Spleen (tissue), 11 donors: ENCODE measurements around the gene CD68. TPM values are rescaled to one million over a fixed set of nuclear protein-coding genes. Genes with fewer than 3 reads are reported as not detected.
A peak's percentile ranks its signal among the peaks of the same experiment; 100 is the strongest.

Experiments
- DNase-seq: peaks from one replicate; pipeline ENCODE4 v3.0.0-alpha.2; 2020
- H3K27ac ChIP-seq, 8 donors: fragments of 200-600 bp; sonication (generic) in 7 of 8; 1 replicate in 4 of 8; 2 replicates in 4 of 8; pipeline versions ENCODE4 v1.5.0 to v1.8.0; 2016 to 2021; ENCODE audit warnings: inconsistent platforms in 4 of 8, mild to moderate bottlenecking in 4 of 8, moderate library complexity in 1 of 8
- H3K27me3 ChIP-seq, 7 donors: fragments of 200-600 bp; sonication (generic) in 6 of 7; replicated peaks in 1 of 7; 1 replicate in 4 of 7; 2 replicates in 3 of 7; pipeline versions ENCODE4 v1.5.0 to v1.8.0; 2016 to 2021; ENCODE audit warnings: inconsistent platforms in 3 of 7, mild to moderate bottlenecking in 1 of 7
- H3K36me3 ChIP-seq, 6 donors: fragments of 200-600 bp; sonication (generic) in 5 of 6; 1 replicate in 4 of 6; 2 replicates in 2 of 6; pipeline versions ENCODE4 v1.5.0 to v1.8.0; 2016 to 2021; ENCODE audit warnings: inconsistent platforms in 2 of 6
- H3K4me1 ChIP-seq, 6 donors: fragments of 200-600 bp; sonication (generic) in 5 of 6; 1 replicate in 3 of 6; 2 replicates in 3 of 6; pipeline versions ENCODE4 v1.5.0 to v1.8.0; 2016 to 2021; ENCODE audit warnings: inconsistent platforms in 3 of 6
- H3K4me3 ChIP-seq, 8 donors: fragments of 200-600 bp; sonication (generic) in 7 of 8; 1 replicate in 4 of 8; 2 replicates in 4 of 8; pipeline versions ENCODE4 v1.5.0 to v1.8.0; 2016 to 2021; ENCODE audit warnings: inconsistent platforms in 4 of 8, mild to moderate bottlenecking in 4 of 8, moderate library complexity in 2 of 8
- H3K9me3 ChIP-seq, 8 donors: fragments of 200-600 bp; sonication (generic) in 7 of 8; 1 replicate in 4 of 8; 2 replicates in 4 of 8; pipeline versions ENCODE4 v1.5.0 to v1.8.0; 2016 to 2021; ENCODE audit warnings: inconsistent platforms in 4 of 8
- CTCF ChIP-seq, 11 experiments: fragments of 200-600 bp in 7 of 11; fragments of 450-650 bp in 4 of 11; sonication (generic) in 4 of 11; IDR thresholded peaks in 8 of 11; conservative IDR thresholded peaks in 3 of 11; 1 replicate in 7 of 11; 2 replicates in 4 of 11; pipeline versions ENCODE4 v1.4.0 to v1.8.0; 2016 to 2021; ENCODE audit warnings: antibody characterized with exemption in 11 of 11, inconsistent platforms in 4 of 11, mild to moderate bottlenecking in 1 of 11
- POLR2A ChIP-seq, 3 donors: fragments of 450-650 bp; IDR thresholded peaks; one replicate each; pipeline ENCODE4 v1.5.1; 2017; ENCODE audit warnings: antibody characterized with exemption in 3 of 3, mild to moderate bottlenecking in 1 of 3
- POLR2AphosphoS5 ChIP-seq, 3 donors: sonication (generic); formaldehyde crosslinking; IDR thresholded peaks; one replicate each; pipeline ENCODE4 v1.5.1; 2017; ENCODE audit warnings: antibody characterized with exemption in 3 of 3
- WGBS, 5 donors: extraction: QIAGEN DNeasy Blood & Tissue Kit in 3 of 5; methylation state at CpG; one replicate each; pipeline versions ENCODE4 v1.1.5 to v1.1.7; 2013 to 2018; 5-methylcytosine and 5-hydroxymethylcytosine counted together
- intact Hi-C: fragments of 100-400 bp; cut with DNase I; formaldehyde crosslinking; loops from one replicate; pipeline ENCODE4 v1.15.0; 2023; ENCODE audit warnings: low total_unique reads
- polyA plus RNA-seq, 3 donors: library from polyadenylated mRNA; stranded (reverse); fragments of 200-250 nt; gene quantifications; one replicate each; pipeline ENCODE4 v1.2.1, GENCODE V29; 2013
- total RNA-seq, 7 donors: library from RNA; depleted of rRNA in 3 of 7; stranded (reverse); fragments of >200 nt in 3 of 7; fragmentation: NEBNext Ultra II Directional in 4 of 7; extraction: Animal tissue kit (Norgen Biotek cat#: 25700) in 4 of 7; gene quantifications; one replicate each; pipeline versions ENCODE4 v1.1.0 to v1.2.1, GENCODE V29; 2016 to 2021
- donor health status: healthy with polysubstance abuse.
- donor health status: DM: no; HTN: no; CAD: no; lungs with moderate emphysema.
- donor health status: DM: no; HTN: no; CAD: no.
- donor health status: Bipolar disorder and iron deficiency.
- donor health status: healthy.
- donor health status: DM: no; HTN: no; CAD: no.
- donor health status: DM: yes; HTN: yes; CAD: no.

Gene CD68
- total and polyA plus RNA-seq, 10 donors: 52.5 to 387 (median 223) TPM

- Histone ChIP-seq H3K27ac (peak overlapping the region in 5 of 8 donors; percentile 71 to 96 (median 91)), H3K4me1 (peaks cover 16 to 90% (median 59%) of the 10 kb centered on the region in 6 donors), H3K27me3 (no peaks in the 10 kb centered on the region), H3K9me3 (no peaks in the 10 kb centered on the region), H3K36me3 (peaks cover 0 to 27% (median 0%) of the 10 kb centered on the region in 6 donors), H3K4me3 (no peak overlapping the region)
- TF ChIP-seq POLR2A (IDR thresholded peaks at IDR 0.05) (no peak), CTCF (IDR thresholded peaks at IDR 0.05 in 8 of 11, conservative IDR thresholded peaks at IDR 0.05 in 3 of 11) (no peak), POLR2AphosphoS5 (IDR thresholded peaks at IDR 0.05) (no peak)
- intact Hi-C loops: no loop called here
- WGBS, 5 donors: 74 to 87% (median 80%) methylated on average over 4 of the region's 4 CpGs
- no peak for DNase-seq
Observed at GRCh38 chr17:7551396-7551795, 28.0 kb upstream of the CD68 start.

DNA sequence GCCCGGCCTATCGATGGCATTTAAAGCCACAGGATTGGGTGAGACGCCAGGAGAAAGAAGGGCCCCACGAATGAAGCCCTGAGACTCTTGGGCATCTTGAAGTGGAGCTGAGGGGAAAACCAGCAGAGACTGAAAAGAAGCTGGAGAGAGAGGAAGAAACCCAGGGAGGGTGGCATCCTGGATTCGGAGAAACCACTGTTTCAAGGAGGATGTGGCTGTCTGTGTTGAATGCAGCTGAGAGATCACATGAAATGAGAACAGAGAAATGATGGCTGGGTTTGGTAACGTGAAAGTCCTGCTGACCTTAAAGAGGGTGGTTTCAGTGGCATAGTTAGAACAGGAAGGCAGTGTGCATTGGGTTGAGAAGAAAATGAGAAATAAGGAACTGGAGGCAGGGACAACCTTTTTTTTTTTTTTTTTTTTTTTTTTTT is 26.8 kb upstream of the CD68 start:
- H3K27ac ChIP-seq: peak overlapping the region; percentile 44 to 96 (median 81)
- peak; percentile 45 for DNase-seq
- intact Hi-C loops: no loop called here
- peaks cover 17 to 98% (median 64%) of the 10 kb centered on the region in 6 donors for H3K4me1 ChIP-seq
- H3K36me3 ChIP-seq: peaks cover 0 to 38% (median 0%) of the 10 kb centered on the region in 6 donors
- H3K4me3 ChIP-seq: peak overlapping the region in 1 of 8 donors; percentile 19
- peak in 1 of 3 donors; percentile 10 for TF ChIP-seq POLR2A (IDR thresholded peaks at IDR 0.05)
- peak in 1 of 3 donors; percentile 82 for TF ChIP-seq POLR2AphosphoS5 (IDR thresholded peaks at IDR 0.05)
- TF ChIP-seq CTCF (IDR thresholded peaks at IDR 0.05 in 8 of 11, conservative IDR thresholded peaks at IDR 0.05 in 3 of 11): no peak
- no peaks in the 10 kb centered on the region for H3K27me3 ChIP-seq
- no peaks in the 10 kb centered on the region for H3K9me3 ChIP-seq
- 22 to 51% (median 30%) methylated on average over 6 of the region's 6 CpGs for WGBS, 5 donors

GRCh38 chr17:7553356-7553755 is 26.1 kb upstream of the CD68 start:
- WGBS, 5 donors: 84 to 95% (median 91%) methylated on average over 1 of the region's 1 CpG

More at GRCh38 chr17:7553356-7553755, 26.1 kb upstream of the CD68 start:
- DNase-seq: no peak
- no peak for TF ChIP-seq POLR2A (IDR thresholded peaks at IDR 0.05)
- TF ChIP-seq POLR2AphosphoS5 (IDR thresholded peaks at IDR 0.05): no peak
- no peak for TF ChIP-seq CTCF (IDR thresholded peaks at IDR 0.05 in 8 of 11, conservative IDR thresholded peaks at IDR 0.05 in 3 of 11)
- H3K9me3 ChIP-seq: no peaks in the 10 kb centered on the region
- H3K36me3 ChIP-seq: peaks cover 0 to 38% (median 0%) of the 10 kb centered on the region in 6 donors
- H3K27me3 ChIP-seq: no peaks in the 10 kb centered on the region
- intact Hi-C loops: no loop called here
- peak overlapping the region in 1 of 8 donors; percentile 34 for H3K4me3 ChIP-seq
- peaks cover 11 to 98% (median 65%) of the 10 kb centered on the region in 6 donors for H3K4me1 ChIP-seq
- H3K27ac ChIP-seq: peak overlapping the region; percentile 66 to 96 (median 81)
